Anterior cingulate cortex (tissue), 58 donors: ENCODE data around the gene CRELD1.

Experiments used
- DNase-seq, 58 donors: peaks; one replicate each; lab custom pipeline; 2025; lab: John Stamatoyannopoulos, UW

The CRELD1 gene

GRCh38 chr3:9903238-9903624 is 30.4 kb upstream of the CRELD1 start:
- no peak for DNase-seq

DNA sequence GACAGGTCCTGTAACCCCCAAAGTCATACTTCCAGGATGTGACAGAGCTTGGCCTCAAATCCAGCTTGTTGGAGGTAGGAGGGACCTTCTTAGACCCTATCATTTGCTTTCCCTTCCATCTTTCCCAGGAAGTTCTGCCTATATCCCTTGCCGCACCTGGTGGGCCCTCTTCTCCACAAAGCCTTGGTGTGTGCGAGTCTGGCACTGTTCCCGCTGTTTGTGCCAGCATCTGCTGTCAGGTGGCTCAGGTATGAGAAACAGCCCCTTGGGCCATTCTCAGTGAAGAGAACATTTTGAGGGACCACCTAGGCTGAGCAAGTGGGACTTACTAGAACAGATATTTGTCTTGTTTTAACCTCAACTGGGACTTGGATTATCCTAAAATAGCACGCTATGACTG is 29.7 kb upstream of the CRELD1 start:
- no peak for DNase-seq

GRCh38 chr3:9906480-9906879 is 27.2 kb upstream of the CRELD1 start:
- no peak for DNase-seq

DNA sequence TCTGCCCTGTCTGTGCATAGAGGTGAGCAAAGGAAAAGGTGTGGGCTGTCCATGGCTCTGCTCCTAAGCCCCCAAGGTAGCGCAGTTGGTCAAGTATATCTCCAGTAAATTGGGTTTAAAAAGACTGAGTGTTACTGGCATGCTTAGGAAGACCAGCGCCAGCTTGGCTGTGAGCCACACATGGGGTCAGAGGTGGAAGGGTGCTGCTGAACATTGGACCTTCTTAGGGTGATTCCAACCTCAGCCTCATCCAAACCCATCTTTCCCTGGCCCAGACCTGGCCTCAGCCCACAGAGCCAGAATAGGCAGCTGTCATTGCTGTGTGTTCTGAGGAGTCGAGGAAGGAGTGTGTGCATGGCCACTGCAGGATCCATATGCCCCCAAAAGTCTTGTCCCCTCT is 25.3 kb upstream of the CRELD1 start:
- no peak for DNase-seq

DNA sequence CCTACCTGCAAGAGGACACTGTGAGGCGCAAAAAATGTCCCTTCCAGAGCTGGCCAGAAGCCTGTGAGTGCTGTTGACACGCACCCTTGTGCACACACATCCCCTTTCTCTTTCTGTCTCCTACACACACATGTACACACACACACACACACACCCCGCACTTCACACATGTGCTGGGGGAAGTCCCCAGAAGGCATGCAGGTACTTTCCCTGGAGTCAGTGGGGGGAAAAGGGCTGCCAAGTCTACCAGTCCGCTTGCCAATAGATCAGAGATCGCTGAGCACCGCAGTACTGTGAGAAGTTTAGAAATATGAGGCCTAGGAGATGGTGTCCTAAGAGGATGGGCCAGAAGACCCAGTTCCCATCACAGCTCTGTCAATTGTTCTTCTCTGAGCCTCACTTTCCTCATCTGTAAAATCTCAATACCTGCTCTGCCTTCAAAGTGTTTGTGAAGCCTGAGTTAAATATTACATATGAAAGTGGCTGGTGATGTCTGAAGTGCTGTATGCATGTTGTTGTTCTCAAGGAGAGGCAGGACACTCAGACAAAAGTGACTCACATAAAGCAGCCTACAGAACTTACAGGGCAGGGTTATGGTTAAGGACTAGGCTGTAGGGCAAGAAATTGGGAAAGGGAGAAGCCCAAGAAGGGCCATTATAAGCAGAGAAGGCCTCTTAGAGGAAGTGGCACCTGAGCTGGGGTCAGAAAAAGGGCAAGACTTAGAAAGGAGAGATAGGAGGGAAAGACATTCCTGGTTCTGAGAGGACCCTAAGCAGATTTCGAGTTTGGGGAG is 24.2 kb upstream of the CRELD1 start:
- no peak for DNase-seq

- DNase-seq = no peak
These were observed 21.8 kb upstream of the CRELD1 start for GRCh38 chr3:9911863-9912262.

DNA sequence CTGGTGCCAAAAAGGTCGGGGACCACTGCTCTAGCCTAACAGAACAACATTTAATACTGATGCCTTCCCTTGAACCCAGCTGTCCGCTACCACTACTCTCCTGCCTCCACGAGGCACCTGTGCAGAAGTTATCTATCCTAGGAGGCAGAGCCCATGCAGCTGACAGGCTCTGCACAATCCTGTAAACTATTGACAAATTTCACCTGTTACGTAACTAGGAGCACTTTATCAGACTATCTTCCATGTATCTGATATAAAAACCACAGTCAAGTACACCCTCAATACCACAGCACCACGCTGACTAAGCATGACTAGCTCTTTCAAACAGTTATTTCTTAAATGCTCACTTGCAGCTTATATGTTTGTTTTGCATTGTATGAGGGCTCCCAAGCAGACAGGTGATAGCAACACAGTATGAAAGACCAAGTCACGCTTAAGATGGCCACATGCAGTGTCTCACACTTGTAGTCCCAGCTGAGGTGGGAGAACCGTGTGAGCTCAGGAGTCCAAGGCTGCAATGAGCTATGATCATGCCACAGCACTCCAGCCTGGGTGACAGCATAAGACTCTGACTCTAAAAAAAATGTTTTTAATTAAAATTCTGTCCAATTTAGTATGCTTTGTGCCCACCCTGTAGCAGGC is 21.2 kb upstream of the CRELD1 start:
- DNase-seq = no peak

DNA sequence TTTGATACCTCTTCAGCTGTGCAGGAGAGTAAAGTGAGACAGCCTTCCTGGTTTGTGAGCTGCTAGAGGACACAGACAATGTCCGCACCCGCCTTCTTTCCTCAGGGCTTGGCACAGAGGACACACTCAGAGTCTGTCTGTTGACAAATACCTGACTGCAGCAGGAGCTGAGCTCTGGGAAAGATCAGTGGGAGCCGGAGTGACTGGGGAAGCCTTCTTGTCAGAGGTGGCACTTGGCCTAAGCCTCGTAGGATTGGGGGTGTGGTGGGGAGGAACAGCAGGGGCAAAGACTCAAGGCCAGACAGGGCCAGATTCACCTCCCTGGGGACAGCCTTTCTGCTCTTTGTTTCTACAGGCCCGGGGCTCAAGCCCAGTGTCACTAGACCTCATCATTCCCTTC is 20.0 kb upstream of the CRELD1 start:
- no peak for DNase-seq

DNA sequence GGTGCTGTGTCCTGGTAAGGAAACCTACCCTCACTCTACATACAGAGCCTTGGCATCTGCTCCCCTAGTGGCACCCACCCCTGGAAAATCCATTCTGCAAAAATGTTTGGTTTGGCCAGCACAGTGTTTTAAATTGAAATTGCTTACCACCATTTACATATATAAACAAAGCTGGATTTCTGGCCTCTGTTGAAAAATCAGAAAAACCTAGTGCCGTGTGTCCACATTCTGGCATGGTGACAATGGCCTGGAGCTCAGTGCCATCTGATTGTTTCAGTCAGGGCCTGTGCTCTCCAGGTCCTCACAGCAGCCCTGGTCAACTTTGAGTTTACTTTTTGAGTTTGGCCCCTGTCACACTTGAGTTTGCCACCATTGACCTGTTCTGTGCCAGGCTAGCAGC is 19.6 kb upstream of the CRELD1 start:
- DNase-seq = no peak

DNA sequence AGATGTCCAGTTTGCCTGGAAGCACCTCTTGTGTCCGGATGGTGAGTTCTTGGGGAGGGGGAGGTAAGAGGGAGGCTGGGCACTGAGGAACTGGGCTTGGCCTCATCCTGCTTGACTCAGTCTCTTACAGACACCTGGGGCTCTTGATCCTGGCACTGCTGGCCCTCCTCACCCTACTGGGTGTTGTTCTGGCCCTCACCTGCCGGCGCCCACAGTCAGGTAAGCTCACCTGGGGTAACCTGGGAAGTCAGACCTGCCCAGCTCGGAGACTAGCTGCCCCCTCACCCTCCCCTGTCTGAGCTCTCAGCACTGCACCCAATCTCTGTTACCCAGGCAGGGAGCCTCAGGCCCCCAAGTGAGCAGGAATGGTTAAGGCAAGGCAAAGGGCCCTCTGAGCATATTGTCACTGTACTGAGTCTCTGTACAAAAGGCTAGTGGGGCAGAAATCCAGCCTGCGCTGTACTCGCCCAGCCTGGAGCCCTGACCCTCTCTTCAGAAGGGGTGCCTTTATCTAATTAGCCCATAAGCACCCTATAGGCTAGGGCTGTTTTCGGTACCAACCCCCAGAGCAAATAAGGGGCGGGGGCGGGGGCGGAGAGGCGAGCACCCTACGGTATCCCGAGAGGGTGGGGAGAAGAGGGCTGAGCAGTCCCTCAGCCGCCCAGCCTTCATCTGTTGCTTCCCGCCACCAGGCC is 18.9 kb upstream of the CRELD1 start:
- DNase-seq = no peak

DNA sequence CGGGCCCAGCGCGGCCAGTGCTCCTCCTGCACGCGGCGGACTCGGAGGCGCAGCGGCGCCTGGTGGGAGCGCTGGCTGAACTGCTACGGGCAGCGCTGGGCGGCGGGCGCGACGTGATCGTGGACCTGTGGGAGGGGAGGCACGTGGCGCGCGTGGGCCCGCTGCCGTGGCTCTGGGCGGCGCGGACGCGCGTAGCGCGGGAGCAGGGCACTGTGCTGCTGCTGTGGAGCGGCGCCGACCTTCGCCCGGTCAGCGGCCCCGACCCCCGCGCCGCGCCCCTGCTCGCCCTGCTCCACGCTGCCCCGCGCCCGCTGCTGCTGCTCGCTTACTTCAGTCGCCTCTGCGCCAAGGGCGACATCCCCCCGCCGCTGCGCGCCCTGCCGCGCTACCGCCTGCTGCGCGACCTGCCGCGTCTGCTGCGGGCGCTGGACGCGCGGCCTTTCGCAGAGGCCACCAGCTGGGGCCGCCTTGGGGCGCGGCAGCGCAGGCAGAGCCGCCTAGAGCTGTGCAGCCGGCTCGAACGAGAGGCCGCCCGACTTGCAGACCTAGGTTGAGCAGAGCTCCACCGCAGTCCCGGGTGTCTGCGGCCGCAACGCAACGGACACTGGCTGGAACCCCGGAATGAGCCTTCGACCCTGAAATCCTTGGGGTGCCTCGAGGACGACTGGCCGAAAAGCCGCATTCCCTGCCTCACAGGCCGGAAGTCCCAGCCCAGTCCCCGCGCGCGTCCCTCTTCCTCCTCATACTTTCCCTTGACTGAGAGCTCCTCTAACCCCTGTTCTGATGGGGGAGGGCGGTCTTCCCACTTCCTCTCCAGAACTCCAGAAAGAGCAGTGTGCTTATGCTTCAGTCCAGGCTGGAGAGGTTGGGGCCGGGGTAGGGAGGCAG is 18.1 kb upstream of the CRELD1 start:
- DNase-seq = peak in 55 of 58 donors; percentile 6 to 77 (median 43)

DNA sequence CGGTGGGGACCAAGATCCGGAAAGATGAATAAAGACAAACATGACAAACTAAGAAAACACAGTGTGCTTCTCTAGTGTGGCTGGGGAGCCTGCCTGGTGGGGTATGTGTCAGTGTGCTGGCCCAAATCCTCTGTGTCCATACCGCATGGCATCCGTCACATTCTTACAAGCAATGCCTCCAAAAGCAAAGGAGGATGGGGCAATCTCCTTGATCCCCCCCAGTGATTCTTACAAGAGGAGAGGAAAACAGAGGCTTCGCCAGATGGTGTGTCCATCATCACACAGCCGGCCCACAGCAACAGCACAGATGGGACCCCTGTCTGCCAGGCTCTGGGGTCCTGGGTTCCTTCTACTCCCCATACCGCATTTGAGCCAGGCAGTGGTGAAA is 17.3 kb upstream of the CRELD1 start:
- no peak for DNase-seq

DNA sequence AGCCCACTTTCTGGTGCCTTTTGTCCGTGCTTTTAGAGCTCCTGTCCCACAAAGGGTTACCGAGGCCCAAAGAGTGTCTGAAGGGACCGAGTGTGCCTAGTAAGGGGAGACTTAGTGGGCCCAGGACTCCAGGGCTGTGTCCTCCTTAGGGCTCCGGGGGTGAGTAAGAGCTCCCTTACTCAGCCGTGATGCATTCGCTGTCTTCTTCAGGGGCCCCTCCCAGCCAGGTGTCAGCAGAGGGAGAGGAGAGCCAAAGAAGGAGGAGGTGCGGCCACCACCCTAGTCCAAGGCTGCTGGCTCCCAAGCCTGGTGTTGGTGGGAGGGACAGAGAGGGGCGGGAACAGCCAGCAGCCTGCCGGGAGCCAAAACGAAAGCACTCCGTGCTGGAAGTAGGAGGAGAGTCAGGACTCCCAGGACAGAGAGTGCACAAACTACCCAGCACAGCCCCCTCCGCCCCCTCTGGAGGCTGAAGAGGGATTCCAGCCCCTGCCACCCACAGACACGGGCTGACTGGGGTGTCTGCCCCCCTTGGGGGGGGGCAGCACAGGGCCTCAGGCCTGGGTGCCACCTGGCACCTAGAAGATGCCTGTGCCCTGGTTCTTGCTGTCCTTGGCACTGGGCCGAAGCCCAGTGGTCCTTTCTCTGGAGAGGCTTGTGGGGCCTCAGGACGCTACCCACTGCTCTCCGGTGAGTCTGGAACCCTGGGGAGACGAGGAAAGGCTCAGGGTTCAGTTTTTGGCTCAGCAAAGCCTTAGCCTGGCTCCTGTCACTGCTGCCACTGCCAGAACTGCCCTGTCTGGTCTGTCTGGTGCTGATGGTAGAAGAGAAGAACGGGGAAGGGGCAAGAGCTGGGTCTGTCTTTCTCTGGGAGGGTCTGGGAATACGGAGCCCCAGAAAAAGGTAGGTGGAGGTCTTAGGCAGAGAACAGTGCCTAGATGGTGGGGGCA is 16.6 kb upstream of the CRELD1 start, which contains the start of gene IL17RC:
Gene IL17RC, plus strand, starts transcription at position 365 of the 947 bp plus-strand sequence. Its CDS starts 218 bp downstream, at position 583.
- peak in 54 of 58 donors; percentile 11 to 87 (median 52) for DNase-seq

GRCh38 chr3:9917820-9918219 is 15.8 kb upstream of the CRELD1 start:
- no peak for DNase-seq

GRCh38 chr3:9918261-9919038 is 15.2 kb upstream of the CRELD1 start:
- DNase-seq = no peak

DNA sequence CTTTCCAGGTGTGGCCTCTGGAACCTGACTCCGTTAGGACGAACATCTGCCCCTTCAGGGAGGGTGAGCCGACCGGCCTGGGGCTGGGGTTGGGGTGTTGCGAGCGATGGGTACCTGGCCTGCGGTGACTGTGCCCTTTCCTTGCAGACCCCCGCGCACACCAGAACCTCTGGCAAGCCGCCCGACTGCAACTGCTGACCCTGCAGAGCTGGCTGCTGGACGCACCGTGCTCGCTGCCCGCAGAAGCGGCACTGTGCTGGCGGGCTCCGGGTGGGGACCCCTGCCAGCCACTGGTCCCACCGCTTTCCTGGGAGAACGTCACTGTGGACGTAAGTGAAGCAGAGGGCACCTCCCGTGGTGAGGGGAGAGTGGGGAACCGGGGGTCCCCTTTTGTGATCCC is 5.5 kb upstream of the CRELD1 start:
- DNase-seq = no peak

- no peak for DNase-seq
These were observed 2.7 kb upstream of the CRELD1 start for GRCh38 chr3:9930804-9931418.

GRCh38 chr3:9932535-9932842 is 1.1 kb upstream of the CRELD1 start:
- DNase-seq = peak in 2 of 58 donors; percentile 53 to 66
